GM18873 (cell line): Measurements from ENCODE around the gene ERICH4.
"Not testable (repeated sequence)": the region's sequence is repeated elsewhere in the genome, so short reads cannot be mapped to it uniquely, and the experiment has no call there.

ENCODE experiments used
- ATAC-seq: cut with Tn5 transposase; IDR thresholded peaks from one replicate; pipeline ENCODE4 v1.9.1; 2021; ENCODE audit warnings: mild to moderate bottlenecking, moderate library complexity, moderate number of reproducible peaks; ENCODE audit not compliant: unreplicated experiment, low FRiP score

The ERICH4 gene, protein sequence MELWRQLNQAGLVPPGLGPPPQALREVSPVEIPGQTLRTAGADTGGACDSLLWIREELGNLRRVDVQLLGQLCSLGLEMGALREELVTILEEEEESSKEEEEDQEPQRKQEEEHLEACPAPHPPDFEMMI

DNA sequence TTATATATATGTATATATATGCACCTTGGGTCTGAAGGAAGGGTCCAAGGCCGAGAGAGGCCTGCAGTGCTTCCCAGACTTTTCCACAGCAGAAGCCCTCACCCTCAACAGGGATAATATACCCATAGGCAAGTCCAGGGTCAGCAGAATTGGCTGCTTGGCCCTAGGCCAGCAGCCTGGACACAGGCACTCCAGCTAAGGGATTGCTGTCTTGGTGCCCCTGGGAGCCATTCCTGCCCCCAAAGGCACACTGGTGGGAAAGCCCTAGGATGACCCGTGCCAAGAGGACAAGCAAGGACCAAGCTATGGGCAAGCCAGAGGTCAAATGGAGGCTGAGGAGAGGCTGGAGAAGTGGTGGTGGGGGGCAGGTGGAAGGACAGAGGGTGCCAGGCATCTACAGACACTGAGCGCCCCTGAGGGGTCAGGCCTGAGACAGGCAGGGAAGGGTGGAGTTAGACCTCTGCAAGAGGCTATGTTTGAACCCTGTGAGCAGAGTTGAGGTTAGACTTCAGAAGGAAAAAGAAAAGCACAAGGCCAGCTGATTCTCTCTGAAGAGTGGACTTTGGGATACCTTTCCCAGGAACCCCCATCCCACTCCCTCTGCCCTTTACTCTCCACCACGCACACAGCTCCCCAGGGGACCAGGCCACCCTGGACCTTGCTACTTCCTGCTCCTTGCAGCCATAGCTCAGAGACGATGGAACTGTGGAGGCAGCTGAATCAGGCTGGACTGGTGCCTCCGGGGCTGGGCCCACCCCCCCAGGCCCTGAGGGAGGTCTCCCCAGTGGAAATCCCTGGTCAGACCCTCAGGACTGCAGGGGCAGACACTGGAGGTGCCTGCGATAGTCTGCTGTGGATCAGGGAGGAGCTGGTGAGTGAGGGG, at the start of gene ERICH4:
Gene ERICH4, plus strand, starts transcription at position 684 of the 883 bp plus-strand sequence. Its CDS starts 14 bp downstream, at position 698.
- ATAC-seq, result no peak

DNA sequence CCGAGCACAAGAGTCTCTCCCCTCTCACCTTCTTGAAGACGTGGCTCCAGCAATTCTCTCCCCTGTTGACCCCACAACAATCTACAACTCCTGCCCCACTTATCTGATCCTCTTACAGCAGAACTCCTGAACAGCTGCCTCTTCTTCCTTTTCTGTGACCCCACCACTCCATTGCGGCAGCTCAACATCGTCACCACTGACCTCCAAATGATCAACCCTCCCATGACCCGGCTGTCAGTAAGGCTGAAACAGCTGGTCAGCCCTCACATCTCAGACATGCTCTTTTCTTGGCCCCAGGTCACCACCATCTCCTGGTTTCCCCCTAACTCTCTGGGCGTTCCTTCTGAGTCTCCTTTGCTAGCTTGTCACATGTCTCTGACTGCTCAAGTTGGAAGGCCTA, 47.6 kb upstream of the ERICH4 start:
- ATAC-seq, result no peak

DNA sequence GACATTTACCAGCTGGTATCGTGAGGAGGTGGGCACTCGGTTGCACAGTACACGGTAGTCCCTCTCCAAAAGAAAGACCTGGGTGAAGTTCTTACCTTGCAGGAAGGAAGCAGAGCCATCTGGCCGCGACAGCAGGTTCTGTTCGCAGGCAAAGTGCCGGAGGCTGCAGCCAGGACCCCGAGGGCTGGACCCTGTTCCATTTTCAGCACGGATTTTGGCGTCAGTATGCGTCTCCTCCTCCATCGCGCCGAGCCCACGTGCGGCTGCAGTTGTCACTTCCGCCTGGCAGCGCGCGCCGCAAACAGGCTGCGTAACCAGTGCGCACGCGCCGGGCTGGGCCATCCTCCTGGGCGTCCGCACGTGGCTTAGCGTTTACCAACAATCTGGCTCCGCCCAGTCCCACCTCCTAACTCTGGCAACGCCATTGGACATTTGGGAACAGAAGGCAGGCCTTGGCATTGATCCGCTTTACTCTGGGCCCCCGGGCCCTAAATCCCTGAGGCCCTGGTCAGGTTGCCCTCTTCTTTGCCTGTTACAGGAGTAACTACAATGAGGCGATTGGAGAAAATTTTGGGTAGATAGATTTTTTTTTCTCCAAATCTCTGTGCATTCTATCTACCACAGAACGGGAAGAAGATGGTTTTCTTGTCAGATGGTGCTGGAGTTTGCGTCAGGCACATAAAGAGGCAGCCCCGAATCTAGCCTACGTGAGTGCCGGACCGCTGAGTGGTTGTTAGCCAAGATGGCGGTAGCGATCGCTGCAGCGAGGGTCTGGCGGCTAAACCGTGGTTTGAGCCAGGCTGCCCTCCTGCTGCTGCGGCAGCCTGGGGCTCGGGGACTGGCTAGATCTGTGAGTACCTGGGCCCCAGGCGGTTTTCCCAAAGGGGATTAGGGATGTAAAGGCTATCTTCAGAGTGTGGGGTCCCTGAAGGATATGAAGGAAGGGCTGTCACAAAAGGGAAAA, 45.6 kb upstream of the ERICH4 start, which contains the start of the genes BCKDHA and EXOSC5:
Gene BCKDHA, plus strand, starts transcription at position 733 of the 964 bp plus-strand sequence. Its CDS starts 10 bp downstream, at position 743.
Gene EXOSC5, minus strand, starts transcription at position 274 of the 964 bp plus-strand sequence. Its CDS starts 31 bp downstream, at position 243.
- ATAC-seq, result peak; percentile 85

DNA sequence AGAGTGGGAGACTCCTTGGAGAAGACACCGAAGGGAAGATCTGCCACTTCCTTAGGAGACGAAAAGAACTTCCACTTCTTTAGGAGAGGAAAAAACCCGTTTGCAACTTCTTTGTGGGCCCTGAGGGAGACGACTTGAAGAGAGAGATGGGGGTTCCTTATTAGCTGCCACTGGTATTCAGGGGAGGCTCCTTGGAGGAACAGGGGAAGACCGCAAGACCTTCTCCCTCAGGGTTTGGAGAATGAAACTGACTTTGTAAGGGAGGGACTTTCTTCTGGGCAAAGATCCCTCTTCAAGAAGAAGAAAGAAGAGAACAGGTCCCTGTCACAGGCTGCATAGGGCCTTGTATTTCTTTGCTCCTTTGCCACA, 44.9 kb upstream of the ERICH4 start:
- ATAC-seq, result no peak

DNA sequence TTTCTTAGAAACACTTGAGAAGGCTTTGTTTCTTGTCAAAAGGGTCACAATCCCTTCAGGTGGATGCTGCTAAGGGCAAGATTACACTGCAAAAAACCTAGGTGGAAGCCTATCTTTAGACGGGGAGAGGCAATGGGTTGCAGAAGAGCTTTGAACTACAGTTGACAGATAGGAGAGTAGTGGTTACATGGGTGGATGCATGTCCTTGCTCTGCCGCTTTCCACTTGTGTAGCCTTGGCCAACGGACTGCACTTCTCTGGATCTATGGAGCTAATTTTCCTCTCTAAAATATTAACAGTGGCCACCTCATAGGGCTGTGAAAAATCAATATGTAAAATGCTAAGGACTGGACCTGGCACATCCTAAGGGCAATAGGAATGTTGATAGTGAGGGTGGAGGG, 44.4 kb upstream of the ERICH4 start:
- no peak for ATAC-seq

DNA sequence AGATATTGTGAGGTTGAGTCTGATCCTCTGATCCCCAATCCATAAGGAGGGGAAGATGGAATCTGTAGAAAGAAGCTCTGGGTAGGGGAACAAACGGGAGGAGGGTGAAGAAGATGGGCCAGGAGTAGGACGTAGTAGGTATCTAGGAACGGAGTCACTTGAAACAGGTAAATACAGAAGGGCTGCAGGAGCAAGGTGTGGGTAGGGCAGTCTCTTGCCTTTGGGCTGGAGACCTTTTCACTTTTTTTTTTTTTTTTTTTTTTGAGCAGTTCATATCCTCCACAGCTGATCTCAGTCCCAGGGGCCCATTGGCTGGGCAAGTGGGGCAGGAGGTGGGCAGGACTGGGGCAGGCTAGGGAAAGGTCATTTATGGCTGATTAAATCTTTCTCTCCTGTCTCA, 43.9 kb upstream of the ERICH4 start:
- no peak for ATAC-seq

DNA sequence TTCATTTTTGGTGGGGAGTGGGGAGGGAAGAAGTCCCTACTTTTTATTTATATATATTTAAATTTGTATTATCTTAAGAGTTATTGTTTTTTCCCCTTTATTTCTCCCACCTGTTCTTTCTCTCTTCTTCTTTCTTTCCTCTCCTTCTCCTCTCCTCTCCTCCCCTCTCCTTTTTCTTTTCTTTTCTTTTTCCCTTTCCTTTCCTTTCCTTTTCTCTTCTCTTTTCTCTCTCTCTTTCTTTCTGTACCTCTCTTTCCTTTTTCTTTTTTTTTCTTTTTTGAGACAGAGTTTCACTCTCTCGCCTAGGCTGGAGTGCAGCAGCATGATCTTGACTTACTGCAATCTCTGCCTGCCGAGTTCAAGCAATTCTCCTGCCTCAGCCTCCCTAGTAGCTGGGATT, 43.4 kb upstream of the ERICH4 start:
- no peak for ATAC-seq

DNA sequence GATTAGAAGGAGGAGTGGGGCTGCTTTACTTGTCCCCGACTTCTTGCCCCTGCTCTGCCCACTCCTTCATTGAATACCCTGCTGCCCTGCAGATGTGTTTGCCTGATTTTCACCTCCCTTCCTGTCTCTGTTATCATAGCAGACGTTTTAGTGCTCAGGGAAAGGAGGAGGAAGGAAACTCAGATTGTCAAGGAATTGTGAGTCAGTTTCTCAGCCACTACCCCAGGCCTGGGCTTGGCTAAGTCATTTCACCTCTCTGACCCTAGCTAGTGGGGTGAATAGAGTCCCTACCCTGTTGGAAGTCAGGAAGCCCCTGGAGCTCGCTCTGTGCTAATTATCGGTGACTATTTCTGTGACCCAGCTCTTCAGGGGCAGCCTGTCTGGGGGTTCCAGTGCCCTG, 41.5 kb upstream of the ERICH4 start:
- no peak for ATAC-seq

DNA sequence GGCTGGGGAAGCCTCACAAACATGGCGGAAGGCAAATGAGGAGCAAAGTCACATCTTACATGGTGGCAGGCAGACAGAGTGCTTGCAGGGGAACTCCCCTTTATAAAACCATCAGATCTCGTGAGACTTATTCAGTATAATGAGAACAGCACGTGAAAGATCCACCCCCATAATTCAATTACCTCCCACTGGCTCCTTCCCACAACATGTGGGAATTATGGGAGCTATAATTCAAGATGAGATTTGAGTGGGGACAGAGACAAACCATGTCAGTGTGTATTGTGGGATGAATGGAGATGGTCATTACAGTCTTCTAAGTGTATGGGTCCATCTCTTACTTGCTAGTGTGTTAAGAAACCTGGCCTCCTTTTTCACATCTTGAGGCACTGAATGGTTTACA, 40.9 kb upstream of the ERICH4 start:
- no peak for ATAC-seq

DNA sequence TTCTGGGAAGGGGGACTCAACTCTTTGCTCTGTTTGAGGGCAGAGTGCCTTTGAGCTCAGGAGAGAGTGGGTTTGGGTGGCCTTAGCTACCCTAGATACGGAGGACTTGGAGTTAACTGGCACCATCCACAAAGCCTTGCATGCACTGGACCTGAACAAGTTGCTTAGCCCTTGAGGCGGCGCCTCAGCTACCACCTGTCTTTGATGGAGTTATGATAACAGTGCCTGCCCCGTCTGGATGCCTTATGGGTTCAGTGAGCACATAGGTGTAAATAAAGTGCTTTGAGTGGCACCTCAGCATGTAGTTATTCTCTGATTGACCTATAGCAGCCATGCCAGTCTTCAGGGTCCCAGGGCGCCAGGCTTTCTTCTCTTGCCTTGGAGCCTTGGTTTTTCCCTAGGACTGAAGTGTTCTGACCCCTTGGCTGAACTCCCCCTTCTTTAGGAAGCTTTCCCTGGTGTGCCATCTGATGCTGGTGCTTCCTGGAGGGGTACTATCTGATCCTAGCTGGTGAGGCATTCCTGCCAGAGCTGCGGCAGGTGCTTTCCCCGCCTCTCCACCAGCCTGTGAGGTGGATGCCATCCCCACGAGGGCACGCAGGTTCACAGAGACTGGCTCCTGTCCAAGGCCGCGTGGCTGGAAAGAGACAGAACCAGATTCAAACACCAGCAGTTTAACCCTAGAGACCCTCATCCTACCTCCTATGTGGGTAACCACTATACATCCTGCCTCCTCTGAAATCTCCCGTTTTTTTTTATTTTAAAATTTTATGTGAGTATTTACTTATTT, 39.6 kb upstream of the ERICH4 start:
- ATAC-seq, result no peak

DNA sequence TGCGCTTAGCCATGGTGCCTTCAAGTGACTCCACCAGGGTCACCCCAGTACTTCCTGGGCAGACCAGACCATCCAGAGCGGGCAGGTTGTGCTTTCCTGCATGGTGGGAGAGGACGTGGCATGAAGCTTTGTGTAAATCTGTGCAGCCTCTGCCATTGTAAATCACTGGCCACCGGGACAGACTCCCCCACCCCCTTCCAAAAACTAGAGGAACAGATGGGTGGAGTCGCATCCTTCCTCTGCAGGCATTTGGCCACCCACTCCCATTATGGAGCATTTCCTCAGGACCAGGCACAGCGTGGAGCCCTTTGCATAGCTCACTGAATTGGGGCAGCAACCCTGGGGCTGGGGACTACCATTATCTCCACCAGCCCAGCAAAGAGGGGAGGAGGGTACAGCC, 37.2 kb upstream of the ERICH4 start:
- ATAC-seq, result no peak

DNA sequence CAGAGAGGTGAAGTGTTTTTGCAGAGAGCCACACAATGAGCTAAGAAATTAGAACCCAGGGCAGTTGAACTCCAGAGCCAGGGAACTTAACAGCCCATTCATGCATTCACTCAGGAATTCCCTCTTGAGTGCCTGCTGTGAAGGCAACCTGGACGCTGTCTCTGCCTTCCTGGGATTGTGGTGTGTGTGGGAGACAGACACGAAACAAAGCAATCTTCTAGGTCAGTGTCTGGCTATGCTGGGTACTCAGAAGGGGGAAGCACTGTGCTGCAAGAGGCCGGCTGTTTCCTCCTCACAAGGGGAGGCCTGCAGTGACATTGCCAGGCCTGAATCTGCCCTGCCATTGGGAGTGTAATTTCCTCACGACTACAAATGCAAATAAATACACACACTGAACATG, 35.7 kb upstream of the ERICH4 start:
- no peak for ATAC-seq

DNA sequence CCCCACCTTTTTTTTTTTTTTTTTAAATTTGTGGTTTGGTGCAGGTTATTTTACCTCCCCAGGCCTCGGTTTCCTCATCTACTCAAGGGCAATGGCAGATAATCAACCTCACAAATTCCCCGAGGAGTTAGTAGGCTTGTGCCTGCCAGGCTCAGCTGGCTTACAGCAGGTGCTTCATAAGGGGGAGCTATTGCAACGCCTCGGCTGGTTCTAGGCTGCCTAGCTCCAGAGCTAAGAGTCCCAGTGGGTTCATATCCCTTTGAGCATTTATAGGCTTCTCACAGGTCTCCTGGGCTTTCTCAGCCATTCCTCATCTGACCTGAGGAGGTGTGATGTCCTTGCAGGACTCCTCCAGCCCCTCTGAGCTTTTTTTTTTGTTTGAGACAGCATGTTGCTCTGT, 34.7 kb upstream of the ERICH4 start:
- no peak for ATAC-seq

DNA sequence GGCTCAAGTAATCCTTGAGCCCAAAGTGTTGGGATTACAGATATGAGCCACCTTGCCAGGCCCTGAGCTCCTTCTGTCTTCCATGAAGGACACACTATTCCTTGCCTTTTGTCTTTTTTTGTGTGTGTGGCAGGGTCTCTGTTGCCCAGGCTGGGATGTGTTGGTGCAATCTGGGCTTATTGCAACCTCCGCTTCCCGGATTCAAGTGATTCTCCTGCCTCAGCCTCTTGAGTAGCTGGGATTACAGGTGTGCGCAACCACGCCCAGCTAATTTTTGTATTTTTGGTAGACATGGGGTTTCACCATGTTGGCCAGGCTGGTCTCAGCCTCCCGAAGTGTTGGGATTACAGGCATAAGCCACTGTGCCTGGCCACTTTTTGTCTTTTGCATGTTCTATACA, 34.1 kb upstream of the ERICH4 start:
- not testable (repeated sequence) for ATAC-seq

DNA sequence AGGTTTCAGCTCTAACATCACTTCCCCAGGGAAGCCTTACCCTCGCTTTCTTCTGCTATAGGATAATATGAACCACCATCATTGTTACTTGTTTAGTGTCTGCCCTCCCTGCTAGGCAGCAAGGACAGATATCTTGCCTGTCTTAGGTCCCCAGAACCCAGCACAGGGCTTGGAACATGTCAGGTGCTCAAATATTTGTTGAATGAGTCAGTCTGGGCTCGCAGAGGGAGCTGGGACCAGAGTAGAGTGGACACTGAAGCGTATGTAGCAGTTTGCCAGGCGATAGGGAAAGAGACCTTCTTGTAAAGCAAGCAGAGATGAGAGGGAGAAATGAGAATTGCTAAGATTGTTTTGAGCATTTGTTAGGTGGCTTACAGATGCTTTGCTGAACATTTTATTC, 33.7 kb upstream of the ERICH4 start:
- no peak for ATAC-seq

DNA sequence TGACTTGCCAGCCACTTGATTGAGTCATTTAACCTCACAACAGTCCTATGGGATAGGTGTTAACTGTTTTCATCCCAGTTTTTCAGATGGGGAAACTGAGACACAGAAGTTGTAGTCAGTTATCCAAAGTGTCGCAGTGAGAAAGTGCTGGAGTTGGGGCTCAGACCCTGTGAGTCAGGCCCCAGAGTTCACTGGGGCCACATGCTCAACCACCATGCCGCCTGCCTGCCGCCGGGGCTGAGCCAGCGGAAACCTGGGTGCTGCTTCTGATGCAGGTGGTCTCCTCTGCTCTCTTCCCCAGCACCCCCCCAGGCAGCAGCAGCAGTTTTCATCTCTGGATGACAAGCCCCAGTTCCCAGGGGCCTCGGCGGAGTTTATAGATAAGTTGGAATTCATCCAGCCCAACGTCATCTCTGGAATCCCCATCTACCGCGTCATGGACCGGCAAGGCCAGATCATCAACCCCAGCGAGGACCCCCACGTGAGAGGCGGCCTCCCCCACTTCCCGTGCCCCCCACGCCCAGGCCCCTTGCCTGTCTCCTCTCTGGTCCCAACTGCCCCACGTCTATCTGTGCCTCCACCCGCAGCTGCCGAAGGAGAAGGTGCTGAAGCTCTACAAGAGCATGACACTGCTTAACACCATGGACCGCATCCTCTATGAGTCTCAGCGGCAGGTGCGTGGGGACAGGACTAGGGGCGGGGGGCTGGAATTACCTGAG, 32.5 kb upstream of the ERICH4 start:
- ATAC-seq, result no peak

DNA sequence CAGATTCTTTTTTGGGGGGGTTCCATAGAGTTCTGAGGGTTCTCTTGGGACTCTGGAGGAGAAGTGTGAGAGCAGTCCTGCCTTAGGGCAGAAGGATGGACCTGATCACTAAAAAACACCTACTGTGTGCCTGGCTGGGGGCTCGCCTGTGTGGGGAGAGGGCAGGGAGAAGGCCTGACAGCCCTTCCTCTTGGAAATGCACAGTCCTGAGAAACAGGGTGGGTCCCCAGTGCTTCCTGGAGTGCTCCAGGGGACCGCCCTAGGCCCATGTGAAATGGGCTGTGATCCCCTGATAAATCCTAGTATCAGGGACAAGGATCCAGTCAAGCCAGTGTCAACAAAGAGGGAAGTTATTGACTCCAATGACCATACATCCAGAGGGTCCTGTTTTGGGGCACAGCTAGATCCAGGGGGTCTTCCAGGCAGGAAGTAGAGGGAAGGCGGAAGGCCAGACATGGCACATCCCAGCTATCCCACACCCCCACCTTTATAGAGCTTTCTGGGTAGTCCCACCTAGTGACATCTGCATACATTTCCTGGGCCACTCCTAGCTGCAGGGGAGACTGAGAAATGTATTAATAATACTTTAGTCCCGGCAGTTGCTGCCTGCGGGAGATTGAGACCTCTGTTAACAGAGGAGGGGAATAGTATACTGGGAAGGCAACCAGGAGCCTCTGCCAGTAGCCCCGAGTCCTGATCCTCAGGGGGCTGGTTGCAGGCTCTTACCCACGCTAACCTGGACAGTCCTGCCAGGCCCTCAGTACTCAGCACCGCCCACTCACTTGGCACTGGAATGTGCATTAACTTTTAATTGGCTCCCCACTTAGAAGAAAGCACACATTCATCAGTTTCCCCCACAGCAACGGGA, 31.6 kb upstream of the ERICH4 start:
- no peak for ATAC-seq

DNA sequence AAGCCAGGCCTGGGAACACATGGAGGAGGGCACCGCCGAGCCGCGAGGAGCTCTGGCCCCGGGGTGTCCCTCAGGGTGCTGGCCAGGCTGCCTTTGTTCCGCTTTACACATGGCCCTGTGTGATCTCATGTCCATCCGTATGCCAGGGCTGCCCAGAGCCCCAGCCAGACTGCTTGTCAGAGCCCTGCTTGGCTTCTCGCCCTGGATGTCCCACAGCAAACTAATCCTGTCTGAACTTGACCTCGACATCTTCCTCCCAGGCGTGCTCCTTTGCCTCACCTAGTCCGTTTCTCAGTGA, 31.0 kb upstream of the ERICH4 start:
- no peak for ATAC-seq

DNA sequence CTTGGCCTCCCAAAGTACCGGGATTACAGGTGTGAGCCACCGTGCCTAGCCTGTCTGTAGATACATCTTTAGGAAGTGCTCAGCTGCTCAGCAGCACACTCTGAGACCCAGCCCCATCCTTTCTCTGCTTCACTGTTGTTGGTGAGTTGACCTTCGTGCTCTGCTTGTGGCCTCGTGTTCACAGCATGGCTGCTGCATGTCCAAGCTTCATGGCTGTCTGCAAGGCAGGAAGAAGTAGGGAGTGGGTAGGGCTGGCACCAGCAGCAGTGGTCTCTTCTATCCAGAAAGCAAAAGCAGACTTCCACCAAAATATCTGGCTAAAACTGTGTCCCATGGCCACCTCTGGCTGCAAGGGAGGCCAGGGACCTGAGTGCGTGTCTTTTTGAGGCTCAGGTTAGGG, 30.0 kb upstream of the ERICH4 start:
- ATAC-seq, result no peak
